Activated naive CD4-positive, alpha-beta T cell (primary cell): ENCODE measurements around the gene MMUT.
A peak's percentile ranks its signal among the peaks of the same experiment; 100 is the strongest.
"Not testable (repeated sequence)": the region's sequence is repeated elsewhere in the genome, so short reads cannot be mapped to it uniquely, and the experiment has no call there.

Source experiments
- DNase-seq, 4 experiments: peaks; one replicate each; lab custom pipeline; 2025; lab: John Stamatoyannopoulos, UW

MMUT gene

DNA sequence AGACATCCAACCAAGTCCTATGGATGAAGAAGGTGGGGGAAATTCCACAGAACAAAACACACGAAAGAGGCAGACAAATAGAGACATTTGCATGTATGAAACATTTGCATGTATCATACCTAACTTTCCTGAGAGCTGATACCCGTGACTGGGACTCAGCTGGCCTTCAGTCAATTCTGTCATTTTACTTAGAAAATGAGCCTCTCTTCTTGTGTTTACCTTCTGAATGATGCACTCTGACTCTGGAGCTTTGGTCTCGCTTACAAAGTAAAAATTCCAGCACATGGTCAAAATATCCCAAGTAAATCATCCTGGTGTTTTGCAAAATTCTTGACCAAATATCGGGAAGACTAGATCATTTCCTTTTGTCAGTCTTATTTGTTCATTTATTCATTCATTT is 46.9 kb downstream of the MMUT start:
- no peak for DNase-seq

DNA sequence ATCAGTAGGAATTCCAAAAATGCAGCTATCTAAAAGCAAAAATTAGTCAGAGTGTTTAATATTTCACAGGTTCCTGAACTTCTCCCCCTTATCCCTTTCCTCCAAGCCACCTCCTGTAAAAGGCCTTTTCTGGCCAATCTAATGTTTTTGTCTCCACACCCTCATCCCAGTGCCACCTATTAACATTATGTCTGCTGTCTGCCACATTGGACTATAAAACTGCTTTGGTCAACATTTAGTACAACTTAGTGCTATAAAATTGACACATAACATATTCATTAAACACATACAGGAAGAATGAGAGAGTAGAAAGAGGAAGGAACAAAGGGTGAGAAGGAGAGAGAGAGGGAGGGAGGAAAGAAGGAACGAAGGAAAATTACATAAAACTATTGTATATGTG is 47.7 kb downstream of the MMUT start:
- no peak for DNase-seq

DNA sequence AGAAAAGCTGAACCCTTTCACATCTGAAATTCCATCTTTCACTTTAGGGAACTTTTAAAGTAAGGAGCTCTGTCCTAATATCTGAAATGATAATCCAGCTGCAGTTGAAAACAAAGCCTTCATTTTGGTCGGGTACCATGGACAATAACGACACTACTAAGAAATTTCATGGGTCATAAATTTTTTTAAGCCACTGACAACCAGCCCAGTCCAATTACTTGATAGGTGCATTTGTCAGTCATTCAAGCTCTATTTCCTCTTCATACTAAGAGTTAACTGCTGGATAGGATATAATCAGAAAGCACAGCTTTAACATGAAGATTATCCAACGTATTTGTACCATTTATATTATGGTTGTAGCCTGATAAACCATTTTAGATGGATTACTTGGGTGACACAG is 52.5 kb downstream of the MMUT start:
- DNase-seq: no peak

DNA sequence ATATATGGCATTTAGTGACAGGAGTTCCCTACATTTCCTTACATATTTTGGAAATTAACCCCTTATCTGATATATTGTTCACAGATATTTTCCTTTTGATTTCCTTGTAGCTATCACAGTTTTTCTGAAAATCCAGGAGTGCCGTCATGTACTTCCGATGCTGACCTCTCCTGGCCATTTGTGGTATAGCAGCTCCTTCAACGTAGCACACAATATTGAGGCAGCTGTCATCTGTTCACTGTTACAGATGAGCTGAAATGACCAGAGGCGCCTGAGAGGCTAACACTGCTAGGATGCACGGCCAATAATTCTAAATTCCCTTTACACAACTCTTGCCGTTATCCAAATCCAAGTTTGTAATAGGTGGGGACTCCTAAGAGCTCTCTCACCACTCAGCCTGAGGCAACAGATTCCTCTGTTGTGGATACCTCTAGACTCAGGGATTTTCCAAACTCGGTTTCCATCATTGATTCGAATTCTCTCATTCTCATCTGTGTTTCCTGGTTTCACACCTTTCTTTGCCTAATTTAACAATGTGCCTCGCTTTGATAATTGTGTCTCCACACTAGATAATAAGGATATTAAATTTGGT is 53.0 kb downstream of the MMUT start:
- DNase-seq: peak in 3 of 4 experiments; percentile 3 to 20 (median 9)

DNA sequence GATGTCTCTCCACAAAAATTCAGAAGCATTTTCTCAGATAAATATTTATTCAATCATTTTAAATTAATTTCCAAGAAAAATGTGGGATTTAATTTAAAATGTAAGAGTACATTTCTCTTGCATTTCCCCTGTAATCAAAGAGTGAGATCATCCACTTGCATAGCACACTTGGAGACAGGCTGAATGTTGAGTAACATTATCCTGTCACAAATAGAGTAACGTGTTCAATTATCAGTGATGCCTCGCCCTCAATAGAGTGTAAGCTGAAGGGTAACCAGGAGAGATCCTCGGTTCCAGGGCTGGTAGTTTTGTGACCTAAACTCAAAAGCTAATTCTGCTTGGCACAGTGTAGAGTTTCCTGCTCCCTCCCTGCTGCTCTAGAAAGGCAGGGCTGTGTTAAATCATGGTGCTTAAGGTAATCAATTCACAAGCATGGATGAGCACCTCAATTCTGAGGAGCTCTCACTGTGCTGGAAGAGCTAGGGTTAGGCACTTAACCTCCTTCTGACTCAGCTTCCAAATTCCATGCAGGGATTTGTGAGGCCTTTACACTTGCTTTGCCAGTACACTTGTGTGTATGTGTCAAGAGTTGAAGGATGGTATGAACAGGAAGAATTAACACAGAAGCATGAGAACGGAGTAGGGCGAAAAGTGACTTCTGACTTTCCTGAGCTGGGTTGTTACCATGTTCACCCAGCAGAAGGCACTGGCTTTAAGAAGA is 56.6 kb downstream of the MMUT start:
- no peak for DNase-seq

DNA sequence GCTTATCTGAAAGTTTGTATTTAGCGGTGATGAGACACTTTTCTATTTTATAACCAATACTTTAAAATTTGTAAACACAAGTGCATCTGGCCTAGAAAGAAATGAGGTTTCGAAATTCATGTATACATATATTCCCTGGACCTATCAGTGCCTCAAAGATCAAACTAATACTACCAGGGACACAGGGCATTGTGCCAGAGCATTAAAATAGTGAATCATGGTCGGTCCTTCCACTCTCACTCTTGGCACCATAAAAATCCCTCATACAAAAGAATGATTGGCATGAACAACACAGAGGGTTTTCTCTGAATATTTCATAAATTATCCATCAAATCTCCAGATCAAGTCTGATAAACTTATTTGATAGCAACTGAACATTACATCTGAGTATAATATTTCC is 62.0 kb downstream of the MMUT start:
- no peak for DNase-seq

DNA sequence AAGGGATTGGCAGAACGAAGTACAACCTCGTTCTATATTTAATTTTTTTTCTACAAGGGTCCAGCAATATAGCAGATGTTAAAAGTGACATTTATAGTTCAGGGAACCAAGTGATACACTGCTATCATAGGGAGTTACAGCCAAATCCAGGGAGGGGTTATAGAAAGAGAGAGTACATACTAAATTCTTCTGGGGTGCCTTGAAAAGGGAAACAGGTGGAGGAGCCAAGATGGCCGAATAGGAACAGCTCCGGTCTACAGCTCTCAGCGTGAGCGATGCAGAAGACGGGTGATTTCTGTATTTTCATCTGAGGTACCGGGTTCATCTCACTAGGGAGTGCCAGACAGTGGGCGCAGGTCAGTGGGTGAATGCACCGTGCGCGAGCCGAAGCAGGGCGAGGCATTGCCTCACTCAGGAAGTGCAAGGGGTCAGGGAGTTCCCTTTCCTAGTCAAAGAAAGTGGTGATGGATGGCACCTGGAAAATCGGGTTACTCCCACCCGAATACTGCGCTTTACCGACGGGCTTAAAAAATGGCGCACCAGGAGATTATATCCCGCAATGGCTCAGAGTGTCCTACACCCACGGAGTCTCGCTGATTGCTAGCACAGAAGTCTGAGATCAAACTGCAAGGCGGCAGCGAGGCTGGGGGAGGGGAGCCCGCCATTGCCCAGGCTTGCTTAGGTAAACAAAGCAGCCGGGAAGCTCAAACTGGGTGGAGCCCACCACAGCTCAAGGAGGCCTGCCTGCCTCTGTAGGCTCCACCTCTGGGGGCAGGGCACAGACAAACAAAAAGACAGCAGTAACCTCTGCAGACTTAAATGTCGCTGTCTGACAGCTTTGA is 76.2 kb downstream of the MMUT start:
- DNase-seq: not testable (repeated sequence)

DNA sequence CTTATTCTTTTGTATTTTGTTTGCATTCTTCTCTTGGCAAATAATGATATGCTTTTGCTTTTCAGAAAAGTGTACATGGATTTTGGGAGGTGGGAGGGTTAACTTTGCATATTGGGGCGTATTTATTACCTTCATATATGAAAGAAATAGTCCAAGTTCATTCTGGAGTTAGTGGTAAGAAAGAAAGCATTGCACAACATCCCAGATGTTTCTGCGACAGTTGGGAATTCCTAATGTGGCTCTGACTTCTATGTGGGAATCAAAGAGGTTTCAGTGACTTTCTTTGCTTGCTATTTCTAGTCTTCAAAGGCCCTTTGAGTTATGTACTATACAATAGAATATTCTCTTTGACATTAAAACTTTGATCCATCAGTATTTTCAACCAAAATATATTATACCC is 78.1 kb downstream of the MMUT start:
- DNase-seq: no peak
